Left hindlimb (tissue), 1 donor: ENCODE data around the gene DDX20.
"Not testable (repeated sequence)": the region's sequence is repeated elsewhere in the genome, so short reads cannot be mapped to it uniquely, and the experiment has no call there.

Source experiments
- DNase-seq: peaks from one replicate; pipeline ENCODE4 v3.0.0-alpha.2; 2018

The DDX20 gene

DNA sequence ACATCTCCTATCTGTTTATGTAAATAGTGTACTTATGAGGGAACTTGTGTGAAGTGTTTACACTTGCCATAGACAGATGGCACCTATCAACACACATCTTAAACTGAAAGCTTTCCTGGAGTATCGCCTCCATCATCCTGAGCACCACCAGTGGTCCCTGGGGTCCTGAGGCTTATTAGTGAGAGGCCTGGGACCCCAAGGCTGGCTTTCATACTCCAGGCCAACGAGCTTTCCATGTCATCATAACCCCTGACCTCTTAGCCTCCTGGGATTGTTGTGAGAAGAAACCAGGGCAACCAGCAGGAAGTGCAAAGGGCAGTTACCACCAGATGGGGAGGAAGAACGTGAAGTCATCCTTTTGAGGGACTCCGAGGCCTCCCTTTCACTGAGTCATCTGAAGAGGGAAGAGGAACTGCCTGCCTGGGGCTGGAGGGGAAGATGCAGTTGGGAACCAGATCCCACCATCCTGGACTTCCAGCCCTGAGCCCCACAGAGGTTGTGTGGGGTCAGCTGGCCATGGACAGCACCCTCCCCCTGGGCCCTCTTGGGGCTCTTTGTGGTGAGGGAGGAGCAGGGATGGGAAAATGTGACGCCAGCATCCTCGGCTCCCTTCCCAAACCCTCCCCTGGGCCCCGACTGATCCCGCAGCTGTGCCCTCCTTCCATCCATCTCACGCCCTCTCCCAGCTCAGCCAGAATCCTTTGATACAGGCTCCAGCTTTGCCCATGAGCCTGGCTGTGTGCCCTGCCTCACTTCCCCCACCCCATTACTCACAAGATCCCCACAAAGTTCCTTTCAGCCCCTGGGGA, 22.3 kb upstream of the DDX20 start:
- DNase-seq: peak; percentile 79

- no peak for DNase-seq
These were observed 21.7 kb upstream of the DDX20 start for GRCh38 chr1:111733992-111734341.

DNA sequence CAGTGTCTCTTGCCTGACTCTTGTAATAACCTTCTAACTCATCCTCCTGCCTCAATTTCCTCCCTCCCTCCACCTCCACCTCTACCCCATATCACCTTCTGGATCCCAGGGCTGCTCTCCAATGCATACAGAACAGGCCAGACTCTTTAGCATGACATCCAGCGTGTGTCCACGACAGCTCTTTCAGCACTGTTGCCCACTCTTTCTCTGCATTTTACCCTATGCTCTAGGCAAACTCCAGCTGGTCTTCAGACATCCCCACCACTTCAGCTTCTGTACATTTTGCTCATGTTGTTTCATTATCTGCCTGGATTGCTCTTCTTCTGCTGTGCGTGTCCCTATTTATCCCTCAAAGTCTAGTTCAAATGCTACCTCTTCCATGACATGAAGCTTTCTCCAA, 21.3 kb upstream of the DDX20 start:
- DNase-seq: no peak

GRCh38 chr1:111734856-111735255, 20.8 kb upstream of the DDX20 start:
- DNase-seq: no peak

DNA sequence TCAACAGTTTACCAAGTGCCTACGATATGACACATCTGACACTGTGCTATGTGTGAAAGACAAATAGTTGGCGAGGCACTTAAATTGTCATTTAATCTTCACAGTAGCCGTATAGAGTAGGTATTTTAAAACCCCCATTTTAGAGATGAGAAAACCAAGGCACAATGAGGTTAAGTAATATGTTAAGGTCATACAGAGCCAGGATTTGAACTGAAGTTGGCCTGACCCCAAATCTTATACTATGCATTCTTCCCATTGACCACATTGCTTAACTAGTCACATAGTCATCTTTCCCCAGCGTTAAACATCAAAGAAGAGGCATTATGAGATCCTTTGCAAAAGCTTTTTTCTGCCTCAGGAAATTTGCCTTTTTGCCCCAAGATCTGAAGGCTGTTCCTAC, 20.4 kb upstream of the DDX20 start:
- DNase-seq: no peak

- peak; percentile 63 for DNase-seq
These were observed 19.7 kb upstream of the DDX20 start for GRCh38 chr1:111735858-111736544.

DNA sequence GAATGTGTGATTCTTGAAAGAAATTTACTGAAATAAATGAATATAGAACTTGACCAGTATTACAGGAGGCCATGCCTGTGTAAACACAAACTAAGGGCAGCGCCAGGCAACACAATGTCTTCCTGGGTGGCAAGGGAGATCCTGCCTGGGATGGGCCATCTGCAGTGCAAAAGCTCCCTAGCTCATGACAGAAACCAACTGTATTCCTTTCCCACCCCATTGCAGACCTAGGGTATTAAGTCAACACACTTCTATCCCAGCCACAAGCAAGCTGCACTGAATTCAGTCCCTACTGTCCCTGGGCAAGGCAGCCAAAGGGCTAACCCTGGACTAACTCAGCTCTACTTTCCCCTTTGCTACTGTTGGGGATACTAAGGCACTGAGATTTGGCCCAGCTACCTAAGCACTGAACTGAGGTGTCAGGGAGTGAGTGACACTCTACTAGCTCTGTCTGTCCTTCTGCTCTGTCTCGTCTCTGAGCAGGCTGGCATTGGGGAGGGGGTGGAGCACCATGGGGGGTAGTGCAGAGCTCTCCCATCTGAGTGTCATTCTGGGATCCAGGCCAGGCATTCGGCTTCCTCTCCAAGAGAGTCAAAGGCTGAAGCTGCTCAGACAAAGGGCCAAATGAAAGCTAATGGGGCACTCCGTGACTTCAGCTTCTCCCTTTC, 19.0 kb upstream of the DDX20 start:
- peak; percentile 58 for DNase-seq

- DNase-seq: no peak
These were observed 18.2 kb upstream of the DDX20 start for GRCh38 chr1:111737216-111738132.

DNA sequence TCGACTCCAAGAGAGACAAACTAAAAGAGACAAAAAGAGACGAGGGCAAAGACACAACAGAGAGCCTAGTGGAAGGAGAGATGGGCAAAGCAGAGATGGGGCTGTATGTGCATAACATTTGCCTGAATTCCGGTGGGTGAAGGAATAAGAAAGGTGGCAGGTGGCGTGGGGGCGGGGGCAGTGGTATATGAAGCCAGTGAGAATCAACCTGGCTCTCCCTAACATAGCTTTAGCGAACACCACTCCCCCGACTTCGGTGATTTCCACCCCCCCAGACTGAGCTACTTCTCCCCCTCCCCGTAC, 17.6 kb upstream of the DDX20 start:
- no peak for DNase-seq

DNA sequence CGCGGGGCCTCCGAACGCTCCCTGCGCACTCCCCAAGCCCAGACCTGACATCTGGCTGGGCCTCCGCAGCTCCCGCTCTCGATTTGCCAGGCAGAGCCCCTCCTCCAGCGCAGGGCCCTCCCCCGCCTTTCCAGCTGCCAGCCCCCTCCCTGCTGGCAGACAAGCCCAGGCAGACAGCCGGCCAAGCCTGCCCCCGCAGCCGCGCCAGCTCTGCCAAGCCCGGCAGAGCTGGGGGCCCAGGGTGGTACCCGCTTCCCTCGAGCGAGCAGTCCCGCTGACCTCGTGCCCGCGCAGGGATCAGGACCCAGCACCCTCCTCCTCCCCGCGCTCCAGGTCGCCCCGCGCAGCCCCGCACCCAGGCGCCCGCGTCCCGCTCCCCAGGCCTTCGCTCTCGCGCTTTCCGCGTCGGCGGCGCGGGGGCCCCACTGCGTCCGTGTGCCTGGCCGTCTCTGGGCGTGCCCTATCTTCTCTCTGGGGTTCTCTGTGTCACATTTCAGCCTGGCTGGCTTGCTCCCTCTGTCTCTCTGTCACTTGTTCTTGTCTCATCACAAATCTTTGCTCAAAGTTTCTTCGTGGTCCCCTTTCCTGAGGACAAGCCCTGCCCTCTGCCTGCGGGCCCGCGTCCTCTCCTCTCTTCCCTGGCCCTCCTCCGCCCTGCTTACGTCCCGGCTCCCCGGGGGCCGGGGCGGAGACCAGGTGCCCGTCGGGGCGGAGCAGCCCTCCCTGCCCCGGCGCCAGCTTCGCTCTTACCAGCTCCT, 17.1 kb upstream of the DDX20 start:
- DNase-seq: peak; percentile 90

GRCh38 chr1:111739194-111739924, 16.3 kb upstream of the DDX20 start, which contains the start of gene INKA2:
Gene INKA2 (minus strand): TSS chr1:111739395. CDS start chr1:111739242, 153 bp downstream.
- peak; percentile 92 for DNase-seq

- peak; percentile 62 for DNase-seq
These were observed 15.6 kb upstream of the DDX20 start for GRCh38 chr1:111739925-111740765.

DNA sequence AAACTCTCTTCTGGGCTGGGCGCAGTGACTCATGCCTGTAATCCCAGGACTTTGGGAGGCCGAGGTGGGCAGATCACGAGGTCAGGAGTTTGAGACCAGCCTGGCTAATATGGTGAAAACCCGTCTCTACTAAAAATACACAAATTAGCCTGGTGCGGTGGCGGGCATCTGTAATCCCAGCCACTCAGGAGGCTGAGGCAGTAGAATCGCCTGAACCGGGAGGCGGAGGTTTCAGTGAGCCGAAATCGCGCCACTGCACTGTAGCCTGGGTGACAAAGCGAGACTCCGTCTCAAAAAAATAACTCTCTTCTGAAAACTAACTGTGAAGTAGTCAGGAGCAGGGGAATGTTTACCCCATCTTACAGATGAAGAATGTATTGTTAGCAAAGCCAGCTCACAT, 13.4 kb upstream of the DDX20 start:
- DNase-seq: not testable (repeated sequence)

DNA sequence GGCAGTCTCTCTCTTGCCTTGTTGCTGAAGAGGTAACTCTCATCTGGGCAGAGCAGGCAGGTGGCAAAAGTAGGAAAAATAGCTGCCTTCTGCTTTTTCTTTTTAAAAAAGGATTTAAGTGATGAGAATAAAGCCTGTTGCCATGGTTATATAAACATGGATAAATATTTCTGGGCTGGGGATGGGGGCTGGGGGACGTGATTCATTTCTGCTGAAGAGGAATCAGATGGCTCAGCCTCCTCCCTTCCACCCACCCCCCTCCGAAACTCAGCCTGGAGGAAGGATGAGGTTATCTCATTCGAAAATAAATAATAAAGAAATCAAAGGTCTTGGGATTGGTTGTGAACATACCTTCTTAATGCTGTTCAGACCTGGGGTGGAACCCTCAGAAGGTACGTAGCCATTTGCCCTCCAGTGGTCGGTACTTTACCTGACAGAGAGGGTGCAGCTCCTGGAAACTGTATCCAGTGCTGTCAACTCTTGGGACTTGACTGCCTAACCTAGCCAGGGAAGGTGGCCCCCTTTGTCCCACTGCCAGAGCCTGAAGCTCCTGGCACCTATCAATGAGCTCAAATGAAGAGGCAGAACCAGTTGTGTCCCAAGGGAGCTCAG, 12.7 kb upstream of the DDX20 start:
- DNase-seq: peak; percentile 36

DNA sequence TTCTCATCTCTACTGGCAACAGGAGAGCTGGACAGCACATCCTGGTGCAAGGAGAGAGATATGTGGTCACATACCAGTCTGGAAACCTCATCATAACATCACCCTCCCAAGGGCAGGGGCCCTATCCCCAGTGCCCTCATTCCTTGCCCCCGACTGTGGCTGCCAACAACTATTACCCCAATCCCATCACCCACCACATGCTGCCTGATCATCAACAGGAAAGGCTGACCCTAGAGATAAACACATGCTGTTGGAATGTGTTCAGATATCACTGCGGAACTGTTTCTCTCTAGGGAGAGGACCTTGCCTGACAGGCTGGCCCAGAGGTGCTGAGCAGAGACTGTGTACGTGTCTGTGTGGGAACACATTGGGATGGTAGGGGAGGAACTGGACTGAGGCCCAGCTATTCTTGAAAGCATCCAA, 12.0 kb upstream of the DDX20 start:
- no peak for DNase-seq

DNA sequence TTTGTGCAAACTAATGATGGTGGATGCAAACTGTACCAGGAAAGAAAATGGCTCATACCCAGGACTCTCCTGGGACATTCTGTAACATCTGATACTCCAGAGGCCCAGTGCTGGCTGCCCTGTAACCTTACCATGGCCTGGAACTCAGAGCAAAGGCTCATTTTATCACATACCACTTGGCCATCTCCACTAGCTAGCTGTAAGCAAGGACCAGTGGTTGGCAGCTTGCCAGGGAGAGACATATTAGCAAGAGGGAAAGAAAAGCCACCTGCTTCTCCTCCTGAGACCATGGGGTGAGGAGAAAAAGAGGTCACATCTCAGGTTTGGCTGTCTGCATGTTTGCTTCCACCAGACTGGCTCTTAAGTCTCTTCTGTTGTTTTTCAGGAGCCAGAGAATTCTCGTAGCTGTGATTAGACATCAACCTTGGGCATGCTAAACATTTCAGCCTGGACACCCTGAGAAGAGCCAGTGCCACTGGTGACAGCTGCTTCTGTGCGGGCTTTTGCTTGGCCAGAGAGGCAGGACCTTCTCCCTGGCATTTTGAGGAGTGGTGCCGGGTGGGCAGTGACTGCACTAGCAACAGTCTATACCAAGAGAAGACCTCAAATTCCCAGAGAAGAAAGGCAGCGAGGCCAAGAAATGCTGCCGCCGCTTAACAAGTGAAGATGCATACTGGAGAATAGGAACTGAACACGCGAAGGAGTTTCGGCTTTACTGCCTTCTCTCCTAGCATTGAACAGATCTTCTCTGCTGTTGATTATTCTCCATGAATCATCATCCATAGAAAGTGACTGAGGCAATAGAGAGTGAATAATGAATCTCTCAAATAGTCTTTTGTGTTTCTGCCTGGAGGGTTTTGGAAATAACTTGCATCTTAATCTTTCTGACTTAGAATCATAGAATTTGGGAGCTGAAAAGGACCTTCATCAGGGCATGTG, 9.8 kb upstream of the DDX20 start:
- no peak for DNase-seq

DNA sequence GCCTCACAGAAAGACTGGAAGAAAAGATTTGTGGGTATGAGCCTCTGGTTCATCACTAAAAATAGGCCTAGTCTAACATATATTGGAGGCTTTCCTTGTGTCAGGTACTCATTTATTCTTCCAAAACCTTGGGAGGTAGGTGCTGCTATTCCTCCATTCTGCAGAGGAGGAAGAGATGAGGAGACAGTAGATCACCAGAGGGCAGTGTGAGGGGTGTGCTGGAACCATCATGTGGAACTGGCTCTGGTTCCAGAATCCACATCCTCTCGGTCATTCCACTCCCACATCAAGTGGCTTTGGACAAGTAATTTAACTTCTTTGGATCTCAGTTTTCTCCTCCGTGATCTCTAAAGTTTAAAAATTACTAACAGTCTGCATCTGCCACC, 9.1 kb upstream of the DDX20 start:
- no peak for DNase-seq

DNA sequence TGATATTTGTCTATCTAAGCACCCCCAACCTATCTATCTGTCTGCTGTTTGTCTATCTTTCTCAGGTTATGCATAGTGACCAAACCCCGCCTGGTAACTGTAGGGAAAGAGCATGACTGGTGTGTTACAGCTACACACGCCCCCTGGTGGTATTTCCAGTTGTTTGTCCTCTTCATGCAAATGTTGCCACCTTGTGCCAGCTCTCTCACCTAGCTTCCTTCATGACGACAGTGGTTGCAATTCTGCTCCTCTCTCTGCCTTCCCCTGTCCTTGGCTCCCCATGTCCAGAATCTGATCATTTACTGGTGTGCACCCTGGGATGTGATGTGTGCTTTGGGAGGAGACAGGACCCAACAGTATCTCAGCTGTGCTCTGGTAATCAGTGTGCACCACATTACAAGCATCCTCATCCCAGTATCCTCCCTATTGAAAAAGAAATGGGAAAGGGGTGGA, 8.4 kb upstream of the DDX20 start:
- DNase-seq: no peak

- no peak for DNase-seq
These were observed 7.8 kb upstream of the DDX20 start for GRCh38 chr1:111747947-111748346.
